DOHH2 (cell line): ENCODE measurements around the gene TBR1.

Source experiments
- H3F3A ChIP-seq: fragments of 200-600 bp; sonication (generic), shearing (Covaris generic); 2 replicates; pipeline ENCODE4 v1.6.0; 2016; ENCODE audit warnings: antibody characterized with exemption, mild to moderate bottlenecking; ENCODE audit not compliant: control insufficient read depth, insufficient read depth
- H3K27ac ChIP-seq: fragments of 200-600 bp; sonication (generic); 2 replicates; pipeline ENCODE4 v1.5.1; 2014; ENCODE audit warnings: low read depth, mild to moderate bottlenecking, low read length, moderate library complexity
- H3K27me3 ChIP-seq: fragments of 200-600 bp; sonication (generic); 2 replicates; pipeline ENCODE4 v1.6.1; 2014; ENCODE audit warnings: mild to moderate bottlenecking, low read length, mixed read lengths; ENCODE audit not compliant: control insufficient read depth
- H3K36me3 ChIP-seq: fragments of 200-600 bp; sonication (generic); 2 replicates; pipeline ENCODE4 v1.6.1; 2014; ENCODE audit warnings: mild to moderate bottlenecking, low read length, moderate library complexity, mixed read lengths; ENCODE audit not compliant: control insufficient read depth
- H3K4me1 ChIP-seq: fragments of 200-600 bp; sonication (generic); 2 replicates; pipeline ENCODE4 v1.6.1; 2014; ENCODE audit warnings: mild to moderate bottlenecking, low read length, mixed read lengths; ENCODE audit not compliant: control insufficient read depth
- H3K4me2 ChIP-seq: fragments of 200-600 bp; sonication (generic); 2 replicates; pipeline ENCODE4 v1.6.0; 2014; ENCODE audit warnings: mild to moderate bottlenecking, low read length, moderate library complexity
- H3K4me3 ChIP-seq: fragments of 200-600 bp; sonication (generic); 2 replicates; pipeline ENCODE4 v1.5.1; 2014; ENCODE audit warnings: mild to moderate bottlenecking, low read length, mixed read lengths
- H3K79me2 ChIP-seq: fragments of 200-600 bp; sonication (generic); 2 replicates; pipeline ENCODE4 v1.6.1; 2014; ENCODE audit warnings: mild to moderate bottlenecking, low read length, mixed read lengths; ENCODE audit not compliant: control insufficient read depth
- H3K9me2 ChIP-seq: fragments of 200-600 bp; sonication (generic); replicated peaks from 2 replicates; pipeline ENCODE4 v1.6.1; 2014; ENCODE audit warnings: mild to moderate bottlenecking, low read length, mixed read lengths; ENCODE audit not compliant: control insufficient read depth
- H3K9me3 ChIP-seq: fragments of 200-600 bp; sonication (generic); 2 replicates; pipeline ENCODE4 v1.6.1; 2014; ENCODE audit warnings: antibody characterized with exemption, low read length, mixed read lengths; ENCODE audit not compliant: control insufficient read depth, insufficient read depth
- H4K20me1 ChIP-seq: fragments of 200-600 bp; sonication (generic); 2 replicates; pipeline ENCODE4 v1.6.0; 2014; ENCODE audit warnings: low read depth, mild to moderate bottlenecking, antibody characterized with exemption, low read length, moderate library complexity; ENCODE audit not compliant: control insufficient read depth, insufficient read depth
- CTCF ChIP-seq: fragments of 200-600 bp; sonication (generic); IDR thresholded peaks from one replicate; pipeline ENCODE4 v1.5.1; 2014; ENCODE audit warnings: antibody characterized with exemption, mild to moderate bottlenecking, low read depth, low read length; ENCODE audit not compliant: poor library complexity, severe bottlenecking
- EZH2phosphoT487 ChIP-seq: fragments of 200-600 bp; sonication (generic); IDR thresholded peaks from 2 replicates; pipeline ENCODE4 v1.6.1; 2017; ENCODE audit warnings: borderline replicate concordance, mild to moderate bottlenecking, antibody characterized with exemption, low read length, moderate library complexity, mixed read lengths

TBR1 gene

GRCh38 chr2:161420406-161421074 is 4.4 kb downstream of the TBR1 start:
- no peaks in the 10 kb centered on the region for H3K9me2 ChIP-seq
- H3K27ac ChIP-seq = no peak overlapping the region
- no peaks in the 10 kb centered on the region for H3K79me2 ChIP-seq
- H3K4me1 ChIP-seq = peaks cover 25% of the 10 kb centered on the region
- peaks cover 47% of the 10 kb centered on the region for H3K27me3 ChIP-seq
- no peak overlapping the region for H3K4me2 ChIP-seq
- no peaks in the 10 kb centered on the region for H3F3A ChIP-seq
- H3K36me3 ChIP-seq = no peaks in the 10 kb centered on the region
- no peak for TF ChIP-seq CTCF
- no peak overlapping the region for H3K4me3 ChIP-seq
- 0 out of 2 replicates have a peak, but pooled peaks cover 7% of the 10 kb centered on the region for H3K9me3 ChIP-seq
- no peaks in the 10 kb centered on the region for H4K20me1 ChIP-seq

GRCh38 chr2:161421686-161422085 is 5.6 kb downstream of the TBR1 start:
- TF ChIP-seq CTCF (no peak), EZH2phosphoT487 (no peak)
- peaks cover 14% of the 10 kb centered on the region for H3K4me1 ChIP-seq
- H3K36me3 ChIP-seq = no peaks in the 10 kb centered on the region
- H3K27ac ChIP-seq = no peak overlapping the region
- peaks cover 36% of the 10 kb centered on the region for H3K27me3 ChIP-seq
- H3K4me3 ChIP-seq = no peak overlapping the region
- H3K79me2 ChIP-seq = no peaks in the 10 kb centered on the region
- 0 out of 2 replicates have a peak, but pooled peaks cover 7% of the 10 kb centered on the region for H3K9me3 ChIP-seq
- H3F3A ChIP-seq = no peaks in the 10 kb centered on the region
- H3K4me2 ChIP-seq = no peak overlapping the region
- H4K20me1 ChIP-seq = no peaks in the 10 kb centered on the region
- no peaks in the 10 kb centered on the region for H3K9me2 ChIP-seq

GRCh38 chr2:161422816-161423403 is 6.8 kb downstream of the TBR1 start:
- Histone ChIP-seq H3K4me3 (no peak overlapping the region), H3K27me3 (peaks cover 24% of the 10 kb centered on the region), H3K27ac (no peak overlapping the region), H3K79me2 (no peaks in the 10 kb centered on the region), H3K4me1 (peaks cover 7% of the 10 kb centered on the region), H3K9me2 (no peaks in the 10 kb centered on the region), H3K36me3 (no peaks in the 10 kb centered on the region), H3K4me2 (no peak overlapping the region), H3K9me3 (peaks cover 7% of the 10 kb centered on the region; the same call in 1 of the 2 replicates), H4K20me1 (no peaks in the 10 kb centered on the region), H3F3A (no peaks in the 10 kb centered on the region)
- no peak for TF ChIP-seq EZH2phosphoT487
- no peak for TF ChIP-seq CTCF
